ENCODE results near the gene XPNPEP1.

The XPNPEP1 gene

GRCh38 chr10:109947111-109947920 lies 24.0 kb upstream of the XPNPEP1 start:
- no peak for DNase-seq

GRCh38 chr10:109946680-109947079 lies 23.4 kb upstream of the XPNPEP1 start:
- no peak for DNase-seq

- no peak for DNase-seq
These were observed 22.3 kb upstream of the XPNPEP1 start for GRCh38 chr10:109945473-109946177.

GRCh38 chr10:109944613-109945012 lies 21.3 kb upstream of the XPNPEP1 start:
- no peak for DNase-seq

GRCh38 chr10:109941236-109941862 lies 18.0 kb upstream of the XPNPEP1 start:
- no peak for DNase-seq

- no peak for DNase-seq
These were observed 17.2 kb upstream of the XPNPEP1 start for GRCh38 chr10:109940553-109940952.

GRCh38 chr10:109940117-109940516 lies 16.8 kb upstream of the XPNPEP1 start:
- no peak for DNase-seq

- DNase-seq: no peak
These were observed 16.1 kb upstream of the XPNPEP1 start for GRCh38 chr10:109939315-109939961.

GRCh38 chr10:109937460-109938065 lies 14.3 kb upstream of the XPNPEP1 start:
- no peak for DNase-seq

GRCh38 chr10:109934958-109935793 lies 11.9 kb upstream of the XPNPEP1 start:
- peak; percentile 64 for DNase-seq

GRCh38 chr10:109933984-109934565 lies 10.8 kb upstream of the XPNPEP1 start:
- DNase-seq: no peak

GRCh38 chr10:109932968-109933367 lies 9.7 kb upstream of the XPNPEP1 start:
- no peak for DNase-seq

GRCh38 chr10:109932391-109932790 lies 9.1 kb upstream of the XPNPEP1 start:
- no peak for DNase-seq

- no peak for DNase-seq
These were observed 7.9 kb upstream of the XPNPEP1 start for GRCh38 chr10:109931163-109931562.

GRCh38 chr10:109929501-109930219 lies 6.3 kb upstream of the XPNPEP1 start:
- DNase-seq: no peak

- DNase-seq: peak; percentile 59
These were observed 5.2 kb upstream of the XPNPEP1 start for GRCh38 chr10:109928475-109928891.

GRCh38 chr10:109926825-109927224 lies 3.5 kb upstream of the XPNPEP1 start:
- DNase-seq: no peak

- DNase-seq: peak; percentile 32
These were observed 2.9 kb upstream of the XPNPEP1 start for GRCh38 chr10:109926061-109926745.

GRCh38 chr10:109924967-109925620 lies 1.8 kb upstream of the XPNPEP1 start:
- DNase-seq: no peak

GRCh38 chr10:109924087-109924486 lies 776 bp upstream of the XPNPEP1 start:
- no peak for DNase-seq
